Hepatocyte (in vitro differentiated cells): Measurements from ENCODE around the gene NT5C1B.

ENCODE experiments used
- EZH2 ChIP-seq: fragments of 200-600 bp; sonication (generic); IDR thresholded peaks from 2 replicates; pipeline ENCODE4 v1.6.1; 2016; ENCODE audit warnings: antibody characterized with exemption, mild to moderate bottlenecking, borderline replicate concordance
- EZH2phosphoT487 ChIP-seq: fragments of 200-600 bp; sonication (generic); IDR thresholded peaks from one replicate; pipeline ENCODE4 v1.6.1; 2018; ENCODE audit warnings: antibody characterized with exemption, mild to moderate bottlenecking, low read depth, moderate library complexity; ENCODE audit not compliant: unreplicated experiment, severe bottlenecking
- TF ChIP-seq, protein P1 (sequence below): fragments of 200-600 bp; sonication (generic); IDR thresholded peaks from 2 replicates; pipeline ENCODE4 v1.5.1; 2016; ENCODE audit warnings: antibody characterized with exemption, mild to moderate bottlenecking; ENCODE audit not compliant: poor library complexity

DNA sequence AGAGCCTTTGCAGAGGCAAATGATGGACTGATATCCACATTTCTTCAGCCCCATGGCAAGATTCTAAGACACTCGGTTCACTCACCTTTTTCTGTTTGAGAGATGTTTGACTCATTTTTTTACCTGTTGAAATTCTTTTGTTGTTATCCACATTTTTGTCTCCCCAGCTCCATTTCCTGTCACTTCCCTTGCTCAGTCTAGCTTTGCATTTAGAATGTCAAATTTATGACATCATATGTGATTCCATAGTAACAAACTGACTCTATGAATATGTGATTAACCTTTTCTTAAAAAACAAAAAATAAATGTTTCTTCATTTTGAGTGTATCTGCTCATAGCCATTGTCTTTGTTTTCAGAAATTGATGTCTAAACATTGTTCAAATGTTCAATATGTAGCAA, at the start of gene NT5C1B:
- TF ChIP-seq, protein P1, sequence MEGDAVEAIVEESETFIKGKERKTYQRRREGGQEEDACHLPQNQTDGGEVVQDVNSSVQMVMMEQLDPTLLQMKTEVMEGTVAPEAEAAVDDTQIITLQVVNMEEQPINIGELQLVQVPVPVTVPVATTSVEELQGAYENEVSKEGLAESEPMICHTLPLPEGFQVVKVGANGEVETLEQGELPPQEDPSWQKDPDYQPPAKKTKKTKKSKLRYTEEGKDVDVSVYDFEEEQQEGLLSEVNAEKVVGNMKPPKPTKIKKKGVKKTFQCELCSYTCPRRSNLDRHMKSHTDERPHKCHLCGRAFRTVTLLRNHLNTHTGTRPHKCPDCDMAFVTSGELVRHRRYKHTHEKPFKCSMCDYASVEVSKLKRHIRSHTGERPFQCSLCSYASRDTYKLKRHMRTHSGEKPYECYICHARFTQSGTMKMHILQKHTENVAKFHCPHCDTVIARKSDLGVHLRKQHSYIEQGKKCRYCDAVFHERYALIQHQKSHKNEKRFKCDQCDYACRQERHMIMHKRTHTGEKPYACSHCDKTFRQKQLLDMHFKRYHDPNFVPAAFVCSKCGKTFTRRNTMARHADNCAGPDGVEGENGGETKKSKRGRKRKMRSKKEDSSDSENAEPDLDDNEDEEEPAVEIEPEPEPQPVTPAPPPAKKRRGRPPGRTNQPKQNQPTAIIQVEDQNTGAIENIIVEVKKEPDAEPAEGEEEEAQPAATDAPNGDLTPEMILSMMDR, result no peak
- TF ChIP-seq EZH2phosphoT487 (no peak), EZH2 (no peak)
